H1 (cell line): ENCODE results near the gene HSPA1B. TPM values are rescaled to one million over a fixed set of nuclear protein-coding genes. Genes with fewer than 3 reads are reported as not detected.

Experiments
- ASH2L ChIP-seq: fragments of 200-600, 300-600 bp; sonication (generic); IDR thresholded peaks from one replicate; pipeline ENCODE4 v1.7.1; 2017; ENCODE audit warnings: low read length
- CBX8 ChIP-seq: fragments of 300-800, 300-1000 bp; sonication (generic); IDR thresholded peaks from 2 replicates; pipeline ENCODE4 v1.7.1; 2016; ENCODE audit warnings: low read depth, low read length, borderline replicate concordance
- EP300 ChIP-seq, 2 experiments: IDR thresholded peaks; 1 replicate in 1 of 2; 2 replicates in 1 of 2; pipeline ENCODE4 v1.6.1; 2011 to 2012; ENCODE audit warnings: low read depth in 2 of 2, low read length in 2 of 2, mild to moderate bottlenecking in 2 of 2, borderline replicate concordance in 1 of 2, inconsistent platforms in 1 of 2, moderate library complexity in 1 of 2
- TCF12 ChIP-seq: IDR thresholded peaks from 2 replicates; pipeline ENCODE4 v1.6.1; 2011; ENCODE audit warnings: low read depth, mild to moderate bottlenecking, low read length
- YY1 ChIP-seq: IDR thresholded peaks from 2 replicates; pipeline ENCODE4 v1.6.1; 2011; ENCODE audit warnings: low read depth, mild to moderate bottlenecking, low read length
- polyA plus RNA-seq, 7 experiments: library from polyadenylated mRNA; depleted of rRNA in 3 of 7; stranded (reverse) in 5 of 7; unstranded in 2 of 7; fragments of >200 nt in 5 of 7; fragments of 200-250 nt in 2 of 7; gene quantifications; 1 replicate in 5 of 7; 2 replicates in 1 of 7; 4 replicates in 1 of 7; pipeline versions ENCODE4 v1.2.1 to v1.2.3, GENCODE V29; 2011 to 2013; ENCODE audit warnings: missing spikeins in 2 of 7, mixed read lengths in 2 of 7
- total RNA-seq: library from RNA; stranded (reverse); fragmentation: NEBNext Ultra II Directional; extraction: Animal tissue kit (Norgen Biotek cat#: 25700); gene quantifications from 2 replicates; pipeline ENCODE4 v1.2.1, GENCODE V29; 2021

The HSPA1B gene
- total and polyA plus RNA-seq, 2 of the 8 experiments (the other 6 are each of a cell fraction or from before 2014, with no cell fraction given): 36.6 to 76.6 TPM

- TF ChIP-seq EP300 (IDR thresholded peaks at IDR 0.05; ENCODE audit: borderline replicate concordance in 1 of 2, low read depth in 2 of 2, low read length in 2 of 2) (no peak), TCF12 (no peak), YY1 (no peak), CBX8 (no peak), ASH2L (no peak)
Observed at GRCh38 chr6:31869343-31869742, 41.8 kb downstream of the HSPA1B start (continued).
